GM21786 (cell line): ENCODE data around the gene SLFN12L.
"Not testable (repeated sequence)": the region's sequence is repeated elsewhere in the genome, so short reads cannot be mapped to it uniquely, and the experiment has no call there.

ENCODE experiments used
- ATAC-seq: cut with Tn5 transposase; IDR thresholded peaks from one replicate; pipeline ENCODE4 v1.9.1; 2021; ENCODE audit not compliant: unreplicated experiment

Gene SLFN12L

DNA sequence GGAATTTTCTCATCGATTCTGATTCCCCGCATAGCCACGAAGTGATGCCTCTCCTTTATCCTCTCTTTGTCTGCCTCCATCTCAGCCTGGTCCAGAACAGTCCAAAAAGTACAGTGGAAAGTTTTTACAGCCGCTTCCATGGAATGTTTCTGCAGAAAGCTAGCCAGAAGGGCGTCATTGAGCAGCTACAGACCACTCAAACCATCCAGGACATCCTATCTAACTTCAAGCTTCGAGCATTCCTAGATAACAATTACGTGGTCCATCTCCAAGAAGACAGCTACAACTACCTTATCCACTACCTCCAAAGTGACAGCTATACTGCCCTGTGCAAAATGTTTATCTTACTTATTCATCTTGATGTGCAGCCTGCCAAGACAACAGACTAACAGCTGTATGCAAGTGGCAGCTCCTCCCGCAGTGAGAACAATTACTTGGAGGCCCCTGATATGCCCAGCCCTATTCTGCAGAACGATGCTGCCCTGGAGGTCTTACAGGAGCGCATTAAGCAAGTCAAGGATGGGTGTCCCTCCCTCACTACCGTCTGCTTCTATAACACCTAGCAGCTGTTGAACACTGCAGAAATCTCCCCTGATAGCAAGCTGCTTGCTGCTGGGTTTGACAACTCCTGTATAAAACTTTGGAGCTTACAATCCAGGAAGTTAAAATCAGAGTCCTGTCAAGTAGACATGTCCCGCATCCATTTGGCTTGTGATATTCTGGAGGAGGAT, 38.9 kb downstream of the SLFN12L start:
- no peak for ATAC-seq

DNA sequence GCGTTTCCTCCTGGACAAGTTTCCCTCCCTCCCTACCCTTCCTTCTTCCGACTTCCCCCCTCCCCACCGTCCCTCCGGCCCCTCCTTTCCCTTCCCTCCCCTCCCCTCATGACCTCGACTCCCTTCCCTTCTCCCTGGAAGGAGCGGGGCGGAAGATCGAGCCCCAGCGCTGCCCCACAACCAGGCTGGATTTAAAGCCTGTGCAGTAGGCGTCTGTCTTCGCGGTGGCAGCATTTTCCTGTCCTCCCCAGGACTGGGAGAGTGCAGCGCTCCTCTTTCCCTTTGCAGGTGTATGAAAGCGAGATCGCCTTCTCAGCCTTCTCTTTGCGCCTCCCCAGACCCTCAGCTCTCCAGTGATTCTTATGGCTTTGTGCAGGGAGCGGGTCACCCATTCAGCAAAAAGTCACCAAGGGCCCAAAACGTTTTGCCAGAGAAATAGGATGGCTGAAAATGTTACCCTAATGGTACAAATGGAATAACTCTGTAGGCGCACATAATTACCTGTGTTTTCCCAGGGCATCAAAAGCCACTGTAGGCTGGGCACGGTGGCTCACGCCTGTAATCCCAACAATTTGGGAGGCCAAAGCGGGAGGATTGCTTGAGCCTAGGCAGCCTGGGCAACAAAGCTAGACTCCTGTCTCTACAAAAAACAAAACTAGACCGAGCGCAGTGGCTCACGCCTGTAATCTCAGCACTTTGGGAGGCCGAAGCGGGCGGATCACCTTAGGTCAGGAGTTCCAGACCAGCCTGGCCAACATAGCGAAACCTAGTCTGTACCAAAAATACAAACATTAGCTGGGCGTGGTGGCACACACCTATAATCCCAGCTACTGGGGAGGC, 40.8 kb downstream of the SLFN12L start:
- ATAC-seq, result no peak

DNA sequence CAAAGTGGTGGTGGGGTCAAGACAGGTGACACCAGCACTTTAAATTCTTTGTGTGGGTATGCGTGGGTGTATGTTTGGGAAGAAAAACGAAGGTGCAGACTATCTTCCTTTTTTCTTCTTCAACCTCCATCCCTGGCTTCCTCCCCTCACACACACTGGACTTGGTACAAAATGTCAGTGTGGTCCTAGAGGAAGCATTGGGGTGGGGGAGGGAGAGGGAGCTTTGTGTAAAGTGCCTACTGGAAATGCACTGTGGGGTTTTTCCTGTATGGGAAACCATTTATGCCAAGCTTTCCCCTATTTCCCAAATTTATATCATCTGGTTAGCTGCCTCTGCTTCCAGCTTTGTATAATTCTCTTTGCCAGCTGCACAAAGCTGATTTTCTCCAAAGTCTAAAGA, 44.4 kb downstream of the SLFN12L start:
- ATAC-seq, result no peak

DNA sequence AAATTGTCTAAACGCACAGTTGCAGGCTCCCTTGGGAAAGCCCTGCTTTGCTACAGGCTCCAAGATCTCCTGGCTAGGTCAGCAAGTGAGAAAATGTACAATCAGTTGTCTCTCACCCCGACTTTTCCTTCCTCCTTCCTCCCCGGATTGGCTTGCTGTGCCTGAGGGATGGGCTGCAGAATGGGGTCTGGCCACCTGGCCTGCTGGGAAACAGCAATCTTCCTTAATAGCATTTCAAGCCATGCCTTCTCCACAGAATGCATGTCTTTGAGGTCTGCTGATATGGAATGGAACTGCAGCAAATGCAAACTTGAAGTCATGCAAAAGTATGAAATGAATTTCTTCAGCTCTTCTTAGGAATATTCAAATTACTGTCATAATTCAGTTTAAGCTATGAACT, 46.1 kb downstream of the SLFN12L start:
- no peak for ATAC-seq

DNA sequence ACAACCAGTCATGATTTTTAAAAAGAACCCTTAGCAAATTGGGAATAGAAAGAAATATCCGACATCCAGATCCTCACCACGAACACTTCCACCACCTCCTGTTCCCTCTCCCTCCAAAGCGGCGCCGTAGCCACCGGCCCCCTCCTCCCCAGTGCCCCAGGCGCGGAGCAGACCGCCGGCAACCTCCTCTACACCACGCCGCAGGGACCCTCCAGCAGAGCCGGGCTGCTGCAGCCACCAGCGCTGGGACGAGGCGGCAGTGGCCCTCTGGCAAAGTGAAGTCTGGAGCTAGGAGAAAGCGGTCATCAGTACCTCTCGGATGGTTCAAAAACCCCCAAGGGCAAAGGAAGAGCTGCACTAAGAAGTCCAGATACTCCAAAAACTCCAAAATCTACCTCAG, 47.5 kb downstream of the SLFN12L start:
- ATAC-seq, result no peak

DNA sequence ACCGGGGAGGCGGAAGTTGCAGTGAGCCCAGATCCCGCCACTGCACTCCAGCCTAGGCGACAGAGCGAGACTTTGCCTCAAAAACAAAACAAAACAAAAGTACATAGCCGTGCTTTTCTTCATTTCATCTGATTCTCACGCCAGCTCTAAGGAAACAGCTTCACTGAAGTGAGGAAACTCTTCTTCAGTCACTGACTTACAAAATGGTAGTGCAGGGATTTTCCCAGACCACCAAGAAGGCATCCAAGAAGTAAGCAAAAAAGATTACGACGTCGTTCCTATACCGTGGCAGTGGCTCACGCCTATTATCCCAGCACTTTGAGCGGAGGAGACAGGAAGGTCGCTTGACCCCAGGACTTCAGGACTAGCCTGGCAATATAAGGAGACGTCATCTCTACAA, 48.5 kb downstream of the SLFN12L start:
- ATAC-seq, result no peak

DNA sequence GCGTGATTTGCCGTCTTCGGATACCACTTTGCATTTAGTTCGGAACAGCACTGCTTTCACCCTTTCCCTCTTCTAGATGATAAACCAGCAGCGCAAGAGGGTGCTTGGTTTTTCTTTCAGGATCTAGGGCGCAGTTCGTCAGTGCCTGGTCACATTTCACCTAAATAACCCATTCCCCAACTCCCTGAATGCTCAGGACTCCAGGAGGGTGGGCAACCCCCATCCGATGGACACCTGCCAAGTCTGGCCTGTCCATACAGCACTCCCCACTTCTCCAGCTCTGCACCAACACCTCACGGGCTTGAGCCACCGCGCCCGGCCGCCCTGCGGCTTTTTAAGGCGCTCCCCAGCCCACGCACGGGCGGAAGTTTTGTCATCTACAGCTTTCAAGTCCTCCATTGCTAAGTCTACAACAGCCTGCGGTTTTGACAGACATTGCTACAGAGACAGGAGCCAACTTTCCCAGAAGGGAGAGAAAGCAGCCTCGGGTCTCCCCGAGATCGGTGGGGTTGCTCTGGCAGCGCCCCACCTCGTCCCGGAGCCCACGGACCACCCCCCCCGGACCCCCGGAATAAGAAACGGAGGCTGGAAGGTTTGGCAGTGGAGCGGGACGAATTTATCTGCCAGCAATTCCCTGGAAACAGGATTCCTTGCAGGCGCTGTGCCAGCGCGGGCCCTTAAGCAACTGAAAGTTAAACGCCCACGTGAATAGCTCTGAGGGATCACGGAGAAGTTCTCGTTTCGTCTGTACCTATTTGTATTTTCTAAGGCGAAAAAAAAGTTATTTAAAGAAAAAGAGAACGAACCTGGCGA, 50.4 kb downstream of the SLFN12L start:
- no peak for ATAC-seq

DNA sequence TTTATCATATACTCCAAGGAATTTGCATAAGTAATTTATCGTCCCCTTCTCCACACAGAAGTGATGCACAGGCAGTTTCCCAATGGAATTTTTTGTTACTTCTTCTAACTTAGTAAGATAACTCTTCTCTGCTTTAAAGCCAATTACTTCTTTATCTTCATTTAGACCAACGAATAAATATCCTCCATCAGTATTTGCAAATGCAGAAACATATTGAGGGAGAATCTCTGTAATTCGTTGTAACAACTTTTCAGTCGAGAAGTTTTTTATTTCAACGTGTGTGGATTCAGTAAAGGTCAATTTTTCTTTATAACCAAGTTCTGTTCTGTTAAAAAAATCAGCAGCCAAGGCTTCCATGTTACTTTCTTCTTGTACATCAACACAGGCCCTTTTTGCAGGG, 58.2 kb downstream of the SLFN12L start:
- no peak for ATAC-seq

DNA sequence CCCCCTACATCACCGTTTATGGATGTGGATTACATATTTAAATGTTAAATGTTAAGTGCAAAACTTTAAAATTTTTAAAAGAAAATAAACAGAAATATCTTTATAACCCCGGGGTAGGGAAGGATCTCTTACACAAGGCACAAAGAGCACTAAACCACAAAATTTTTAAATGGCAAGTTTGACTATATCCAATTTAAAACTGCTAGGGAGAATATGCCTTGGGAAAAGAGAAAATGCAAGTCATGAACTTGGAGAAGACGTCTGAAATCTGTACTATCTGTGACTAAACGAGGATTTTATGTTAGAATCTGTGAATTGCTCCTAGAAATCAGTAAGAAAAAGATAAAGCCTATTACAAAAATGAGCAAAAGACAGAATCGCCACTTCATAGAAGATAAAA, 60.2 kb downstream of the SLFN12L start:
- no peak for ATAC-seq

DNA sequence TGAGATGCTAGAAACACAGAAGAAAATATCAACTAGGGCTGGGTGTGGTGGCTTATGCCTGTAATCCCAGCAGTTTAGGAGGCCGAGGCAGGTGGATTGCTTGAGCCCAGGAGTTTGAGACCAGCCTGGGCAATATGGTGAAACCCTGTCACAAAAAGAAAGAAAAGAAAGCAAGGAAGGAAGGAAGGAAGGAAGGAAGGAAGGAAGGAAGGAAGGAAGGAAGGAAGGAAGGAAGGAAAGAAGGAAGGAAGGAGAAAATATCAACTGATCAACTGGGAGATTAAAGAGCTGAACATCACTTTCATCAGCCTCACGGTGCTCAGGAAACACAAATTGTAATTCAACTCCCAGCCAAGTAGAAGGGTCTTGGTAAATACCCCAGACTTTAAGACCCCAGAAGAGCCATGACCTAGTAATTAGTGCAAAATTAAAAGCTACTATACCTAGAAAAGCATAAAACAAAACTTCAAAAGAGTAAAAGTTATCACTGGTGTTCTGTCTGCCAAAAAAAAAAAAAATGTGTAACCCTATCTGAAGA, 61.1 kb downstream of the SLFN12L start:
- no peak for ATAC-seq

DNA sequence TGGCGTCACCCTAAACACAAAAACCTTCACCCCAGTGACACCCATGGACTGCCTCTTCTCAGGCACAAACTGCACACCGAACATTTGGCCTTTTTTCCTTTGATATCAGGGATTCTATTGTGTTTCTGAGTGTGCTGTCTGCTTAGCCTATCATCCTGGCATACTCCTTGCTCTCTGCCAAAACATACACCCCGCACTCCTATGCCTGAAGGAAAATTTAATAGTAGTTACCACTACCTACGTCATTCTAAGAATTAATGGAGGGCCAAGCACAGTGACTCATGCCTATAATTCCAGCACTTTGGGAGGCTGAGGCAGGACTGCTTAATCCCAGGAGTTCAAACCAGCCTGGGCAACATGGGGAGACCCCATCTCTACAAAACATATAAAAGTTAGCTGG, 69.0 kb downstream of the SLFN12L start:
- no peak for ATAC-seq

DNA sequence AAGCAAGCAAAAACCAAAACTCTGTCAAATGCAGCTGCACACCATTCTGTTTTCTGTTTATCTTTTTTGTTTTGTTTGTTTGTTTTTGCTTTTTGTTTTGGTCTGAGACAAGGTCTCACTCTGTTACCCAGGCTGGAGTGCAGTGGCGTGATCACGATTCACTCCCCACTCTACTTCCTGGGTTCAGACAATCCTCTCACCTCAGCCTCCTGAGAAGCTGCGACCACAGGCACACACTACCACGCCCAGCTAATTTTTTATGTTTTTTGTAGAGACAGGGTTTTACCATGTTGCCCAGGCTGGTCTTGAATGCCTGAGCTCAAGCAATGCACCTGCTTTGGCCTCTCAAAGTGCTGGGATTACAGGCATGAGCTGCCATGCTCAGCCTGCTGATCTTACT, 69.7 kb downstream of the SLFN12L start:
- no peak for ATAC-seq

DNA sequence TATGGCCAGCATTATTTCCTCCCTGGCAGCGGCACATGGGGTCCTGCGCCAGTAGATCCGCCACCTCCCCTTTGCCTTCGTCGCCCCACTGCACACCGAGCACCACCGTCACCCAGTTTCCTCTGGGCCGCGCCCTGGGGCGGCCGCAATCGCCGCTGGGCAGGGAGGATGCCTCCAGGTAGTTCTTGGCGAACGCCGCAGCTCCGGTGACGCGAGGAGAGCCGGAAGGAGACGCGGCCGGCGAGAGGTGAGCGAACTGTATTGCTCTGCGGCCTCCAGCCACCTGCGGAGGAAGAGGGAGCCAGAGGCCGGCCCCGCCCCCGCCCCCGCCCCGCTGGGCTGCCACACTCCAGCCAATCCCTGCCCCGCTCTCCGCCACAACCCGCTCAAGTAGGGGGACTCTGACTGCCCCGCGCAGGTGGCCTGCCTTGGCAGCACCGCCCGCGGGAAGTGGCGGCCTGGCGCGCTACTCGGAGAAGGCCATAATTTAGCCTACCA, 77.1 kb downstream of the SLFN12L start:
- ATAC-seq, result peak; percentile 82

DNA sequence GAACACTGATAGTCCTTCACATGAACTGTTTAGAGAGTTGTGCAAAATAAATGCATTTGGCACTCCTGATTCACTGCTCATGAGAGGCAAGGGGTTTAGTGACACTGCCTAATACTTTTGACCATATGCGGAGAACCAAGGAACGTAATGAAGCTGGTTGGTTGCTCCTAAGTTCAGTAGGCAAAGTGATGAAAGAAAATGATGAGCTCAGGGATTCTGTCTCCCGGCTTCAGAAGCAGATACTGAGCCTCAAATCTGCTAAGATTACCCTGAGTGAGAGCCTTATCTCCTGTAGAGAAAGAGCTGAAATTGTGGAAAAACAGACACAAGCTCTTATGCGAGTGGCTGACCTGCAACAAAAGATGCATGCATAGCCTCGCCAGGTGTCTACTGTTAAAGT, 83.4 kb downstream of the SLFN12L start:
- not testable (repeated sequence) for ATAC-seq

DNA sequence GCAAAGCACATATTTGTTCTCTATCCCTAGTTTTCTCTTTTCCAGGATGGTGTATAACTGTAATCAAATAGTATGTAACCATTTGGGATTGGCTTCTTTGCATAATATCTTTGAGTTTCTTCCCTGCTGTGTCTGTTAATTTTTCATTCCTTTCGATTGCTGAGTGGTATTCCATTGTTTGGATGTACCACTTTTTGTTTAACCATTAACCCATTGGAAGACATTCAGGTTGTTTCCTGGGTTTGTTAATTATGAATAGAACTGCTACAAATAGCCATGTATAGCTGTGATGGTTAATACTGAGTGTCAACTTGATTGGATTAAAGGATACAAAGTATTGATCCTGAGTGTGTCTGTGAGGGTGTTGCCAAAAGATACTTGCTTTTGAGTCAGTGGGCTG, 84.3 kb downstream of the SLFN12L start:
- no peak for ATAC-seq

DNA sequence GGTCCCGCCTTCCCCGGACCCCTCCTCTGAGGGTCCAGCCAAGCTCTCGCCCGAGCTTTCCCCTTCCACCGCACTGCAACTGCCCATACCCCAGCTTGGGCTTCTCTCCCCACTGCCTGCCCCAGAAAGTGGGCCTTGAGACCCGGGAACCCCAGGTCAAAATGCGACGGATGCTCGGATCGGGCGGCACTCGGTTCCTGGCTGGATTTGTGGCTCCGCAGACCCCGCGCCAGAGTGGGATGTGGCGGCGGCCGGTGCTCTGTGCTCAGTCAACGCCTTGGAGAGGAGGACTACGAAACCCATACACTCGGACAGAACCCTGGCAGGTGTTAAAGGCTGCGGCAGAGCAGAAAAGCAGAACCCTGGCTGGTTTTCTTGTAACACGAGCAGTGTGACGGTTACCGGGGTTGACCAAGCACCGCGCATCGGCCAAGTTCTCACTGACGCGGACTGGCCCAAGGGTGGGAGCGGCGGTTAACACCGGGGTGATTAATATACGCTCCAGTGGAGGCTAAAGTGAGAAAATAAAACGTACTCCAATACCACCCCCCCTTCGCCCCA, 88.0 kb downstream of the SLFN12L start:
- no peak for ATAC-seq

DNA sequence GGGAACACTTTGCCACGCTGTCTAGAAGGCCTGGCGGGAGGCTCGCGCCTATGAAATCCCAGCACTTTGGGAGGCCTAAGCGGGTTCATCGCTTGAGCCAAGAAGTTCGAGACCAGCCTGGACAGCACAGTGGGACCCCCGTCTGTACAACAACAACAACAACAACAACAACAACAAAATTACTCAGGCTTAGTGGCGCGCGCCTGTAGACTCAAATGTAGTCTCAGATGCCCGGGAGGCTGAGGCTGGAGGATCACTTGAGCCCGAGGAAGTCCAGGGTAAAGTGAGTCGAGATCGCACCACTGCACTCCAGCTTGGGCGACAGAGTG, 88.6 kb downstream of the SLFN12L start:
- ATAC-seq, result no peak

DNA sequence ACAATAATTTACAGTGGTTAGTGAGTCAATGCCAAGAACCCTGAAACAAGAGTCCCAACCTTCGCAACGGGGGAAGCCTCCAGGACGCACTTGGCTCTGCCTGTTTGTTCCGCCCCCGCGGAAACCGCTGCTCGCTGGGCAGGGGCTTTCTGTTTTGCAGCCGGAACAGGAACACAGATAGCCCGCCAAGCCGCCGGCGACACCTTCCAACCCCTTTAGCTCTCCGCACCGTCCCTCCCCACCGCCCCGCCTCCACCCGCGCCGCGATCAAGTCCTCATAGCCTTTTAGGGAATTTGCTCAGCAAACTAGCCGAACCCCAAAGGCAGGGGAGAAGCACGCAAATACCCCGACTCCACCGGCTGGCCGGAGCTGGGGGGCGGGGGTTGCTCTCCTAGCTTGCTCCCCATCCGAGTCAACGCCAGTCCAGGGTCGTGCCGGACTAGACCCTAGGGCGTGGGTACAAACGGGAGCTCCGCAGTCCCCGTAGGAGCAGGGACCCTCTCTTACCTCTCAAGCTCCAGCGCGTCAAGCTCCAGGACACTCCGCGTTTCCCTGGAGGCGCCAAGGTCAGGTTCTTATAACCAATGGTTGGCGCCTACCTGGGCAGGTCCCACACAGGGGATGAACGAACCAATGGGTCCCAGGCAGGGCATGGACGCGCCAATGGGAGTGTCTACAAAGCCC, 89.1 kb downstream of the SLFN12L start, which contains the start of gene SLFN13:
TSS of gene SLFN13 (minus strand) at position 553 of the 685 bp plus-strand sequence. CDS start 3,086 bp downstream, outside the sequence.
- peak; percentile 68 for ATAC-seq

DNA sequence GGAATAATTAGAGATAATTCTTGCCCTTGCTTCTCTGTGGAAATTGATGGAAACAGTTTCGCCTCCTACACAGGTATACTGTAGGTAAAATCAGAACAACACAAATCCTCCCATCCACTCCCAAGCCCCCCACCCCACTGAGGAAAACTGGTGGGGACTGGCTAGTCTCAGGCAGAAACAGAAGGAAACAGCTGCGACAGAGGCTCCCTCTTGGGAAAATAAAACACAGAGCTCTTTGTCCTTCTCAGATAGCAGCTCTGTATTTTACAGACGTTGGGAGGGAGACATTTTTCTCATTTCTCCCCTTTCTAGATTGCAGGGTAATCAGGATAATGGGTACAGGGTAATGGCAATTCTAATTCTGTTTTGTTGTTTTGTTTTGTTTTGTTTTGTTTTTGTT, 90.0 kb downstream of the SLFN12L start:
- no peak for ATAC-seq

DNA sequence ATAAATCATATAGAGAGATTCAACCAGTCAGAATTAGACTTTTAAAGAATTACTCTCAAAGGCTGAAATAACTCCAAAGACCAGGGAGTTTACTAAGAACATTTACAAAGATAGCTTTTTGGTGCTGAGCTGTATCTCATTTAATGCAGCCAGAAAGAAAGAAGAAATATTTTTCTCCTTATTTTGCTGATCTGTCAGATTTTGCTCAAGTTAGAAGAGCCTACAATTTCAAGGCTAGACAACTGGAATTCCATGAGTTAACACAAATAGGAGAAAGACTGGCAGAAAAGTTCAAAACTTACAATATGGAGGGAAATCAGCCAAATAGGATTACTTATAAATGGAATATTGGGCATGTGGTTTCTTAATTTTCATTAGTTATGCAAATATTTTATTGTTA, 99.0 kb downstream of the SLFN12L start:
- ATAC-seq, result no peak
